Osteoblast (primary cell): ENCODE results near the gene ATOH8. TPM values are rescaled to one million over a fixed set of nuclear protein-coding genes. Genes with fewer than 3 reads are reported as not detected.

Experiments used
- DNase-seq: peaks from one replicate; pipeline ENCODE4 v3.0.0; 2011; ENCODE audit warnings: low spot score, mixed read lengths; ENCODE audit not compliant: insufficient read length; ENCODE audit errors: missing footprints
- H2AFZ ChIP-seq: 2 replicates; pipeline ENCODE4 v1.6.0; 2011; ENCODE audit warnings: mild to moderate bottlenecking, low read length
- H3K27ac ChIP-seq: 2 replicates; pipeline ENCODE4 v1.5.1; 2011; ENCODE audit warnings: mild to moderate bottlenecking, low read depth, low read length, moderate library complexity
- H3K27me3 ChIP-seq: 2 replicates; pipeline ENCODE4 v1.6.0; 2012; ENCODE audit warnings: mild to moderate bottlenecking, control low read depth, inconsistent platforms, low read length, moderate library complexity; ENCODE audit not compliant: insufficient read depth
- H3K36me3 ChIP-seq: 2 replicates; pipeline ENCODE4 v1.5.1; 2011; ENCODE audit warnings: mild to moderate bottlenecking, low read length, control low read depth, moderate library complexity; ENCODE audit not compliant: insufficient read depth
- H3K4me1 ChIP-seq: 2 replicates; pipeline ENCODE4 v1.5.1; 2011; ENCODE audit warnings: mild to moderate bottlenecking, low read length, control low read depth, moderate library complexity; ENCODE audit not compliant: insufficient read depth
- H3K4me2 ChIP-seq: 2 replicates; pipeline ENCODE4 v1.6.0; 2011; ENCODE audit warnings: mild to moderate bottlenecking, low read length; ENCODE audit not compliant: insufficient read depth
- H3K4me3 ChIP-seq: fragments of 200-600 bp; sonication (generic); 3 replicates; pipeline ENCODE4 v1.5.1; 2012; ENCODE audit warnings: mild to moderate bottlenecking, low read length, inconsistent platforms; ENCODE audit not compliant: insufficient read depth
- H3K79me2 ChIP-seq: 2 replicates; pipeline ENCODE4 v1.6.0; 2012; ENCODE audit warnings: mild to moderate bottlenecking, low read length, control low read depth, inconsistent platforms; ENCODE audit not compliant: insufficient read depth
- H3K9me3 ChIP-seq: 2 replicates; pipeline ENCODE4 v1.5.1; 2011; ENCODE audit warnings: low read depth, low read length, control low read depth
- H4K20me1 ChIP-seq: 2 replicates; pipeline ENCODE4 v1.6.0; 2012; ENCODE audit warnings: mild to moderate bottlenecking, low read length, control low read depth; ENCODE audit not compliant: insufficient read depth
- total RNA-seq: library from RNA; depleted of rRNA; stranded (reverse); fragments of >200 nt; gene quantifications from 2 replicates; pipeline ENCODE4 v1.2.3, GENCODE V29; 2012
- TF ChIP-seq, protein P1 (sequence below): IDR thresholded peaks from 2 replicates; pipeline ENCODE4 v1.5.1; 2011; ENCODE audit warnings: mild to moderate bottlenecking, low read depth, low read length, moderate library complexity; ENCODE audit errors: extremely low read depth

ATOH8 gene
- total RNA-seq, 1 donor: 35.1 TPM

DNA sequence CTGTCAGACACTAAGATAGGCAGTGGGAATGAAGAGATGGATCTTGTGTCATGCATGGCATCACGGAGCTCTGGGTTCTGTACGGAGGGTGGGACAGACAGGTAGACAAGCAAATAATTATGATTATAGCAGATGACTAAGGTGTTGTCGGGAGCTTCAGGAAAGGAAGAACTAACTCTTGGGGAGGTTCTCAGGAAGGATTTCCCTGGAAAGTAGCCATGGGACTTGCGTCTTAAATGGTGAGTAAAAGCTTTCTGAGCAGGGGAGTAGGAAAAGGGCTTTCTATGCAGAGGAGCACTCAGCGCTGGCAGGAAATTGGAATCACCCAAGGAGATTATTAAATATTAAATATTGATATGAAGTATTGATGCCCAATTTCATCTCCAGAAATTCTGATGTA, 35.5 kb downstream of the ATOH8 start:
- TF ChIP-seq, protein P1, sequence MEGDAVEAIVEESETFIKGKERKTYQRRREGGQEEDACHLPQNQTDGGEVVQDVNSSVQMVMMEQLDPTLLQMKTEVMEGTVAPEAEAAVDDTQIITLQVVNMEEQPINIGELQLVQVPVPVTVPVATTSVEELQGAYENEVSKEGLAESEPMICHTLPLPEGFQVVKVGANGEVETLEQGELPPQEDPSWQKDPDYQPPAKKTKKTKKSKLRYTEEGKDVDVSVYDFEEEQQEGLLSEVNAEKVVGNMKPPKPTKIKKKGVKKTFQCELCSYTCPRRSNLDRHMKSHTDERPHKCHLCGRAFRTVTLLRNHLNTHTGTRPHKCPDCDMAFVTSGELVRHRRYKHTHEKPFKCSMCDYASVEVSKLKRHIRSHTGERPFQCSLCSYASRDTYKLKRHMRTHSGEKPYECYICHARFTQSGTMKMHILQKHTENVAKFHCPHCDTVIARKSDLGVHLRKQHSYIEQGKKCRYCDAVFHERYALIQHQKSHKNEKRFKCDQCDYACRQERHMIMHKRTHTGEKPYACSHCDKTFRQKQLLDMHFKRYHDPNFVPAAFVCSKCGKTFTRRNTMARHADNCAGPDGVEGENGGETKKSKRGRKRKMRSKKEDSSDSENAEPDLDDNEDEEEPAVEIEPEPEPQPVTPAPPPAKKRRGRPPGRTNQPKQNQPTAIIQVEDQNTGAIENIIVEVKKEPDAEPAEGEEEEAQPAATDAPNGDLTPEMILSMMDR: no peak
- H3K4me2 ChIP-seq: no peak overlapping the region
- H3K27me3 ChIP-seq: no peaks in the 10 kb centered on the region
- peaks cover 42% of the 10 kb centered on the region for H3K4me1 ChIP-seq
- H4K20me1 ChIP-seq: peaks cover 19% of the 10 kb centered on the region
- no peaks in the 10 kb centered on the region for H3K9me3 ChIP-seq
- no peak overlapping the region for H3K27ac ChIP-seq
- no peak for DNase-seq
- peaks cover 18% of the 10 kb centered on the region for H3K36me3 ChIP-seq
- H3K4me3 ChIP-seq: no peak overlapping the region
- no peak overlapping the region for H2AFZ ChIP-seq
- H3K79me2 ChIP-seq: no peaks in the 10 kb centered on the region

DNA sequence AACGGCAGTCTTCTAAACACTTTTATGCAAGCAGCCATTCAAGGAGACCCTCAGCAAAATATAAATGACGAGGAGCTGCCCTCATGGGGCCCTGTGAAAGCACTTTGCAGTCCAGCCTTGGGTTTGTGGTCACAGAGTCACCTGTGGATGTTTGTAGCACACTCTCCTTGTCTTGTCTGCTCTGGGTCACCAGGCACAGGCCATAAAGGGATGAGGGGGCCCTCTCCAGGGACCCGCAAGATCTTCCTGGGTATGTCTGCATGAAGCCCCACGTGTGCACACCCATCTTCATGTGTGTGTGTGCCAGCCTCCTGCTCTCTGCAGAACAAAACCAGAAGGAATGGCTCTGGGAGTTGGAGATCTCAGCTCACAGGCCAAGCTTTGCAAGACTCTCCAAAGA, 36.2 kb downstream of the ATOH8 start:
- Histone ChIP-seq H3K4me3 (no peak overlapping the region), H3K4me2 (no peak overlapping the region), H2AFZ (no peak overlapping the region), H3K4me1 (peaks cover 36% of the 10 kb centered on the region), H3K36me3 (peaks cover 18% of the 10 kb centered on the region), H3K79me2 (no peaks in the 10 kb centered on the region), H3K27me3 (no peaks in the 10 kb centered on the region), H4K20me1 (peaks cover 19% of the 10 kb centered on the region), H3K9me3 (no peaks in the 10 kb centered on the region), H3K27ac (no peak overlapping the region)
- TF ChIP-seq, protein P1: no peak
- no peak for DNase-seq

DNA sequence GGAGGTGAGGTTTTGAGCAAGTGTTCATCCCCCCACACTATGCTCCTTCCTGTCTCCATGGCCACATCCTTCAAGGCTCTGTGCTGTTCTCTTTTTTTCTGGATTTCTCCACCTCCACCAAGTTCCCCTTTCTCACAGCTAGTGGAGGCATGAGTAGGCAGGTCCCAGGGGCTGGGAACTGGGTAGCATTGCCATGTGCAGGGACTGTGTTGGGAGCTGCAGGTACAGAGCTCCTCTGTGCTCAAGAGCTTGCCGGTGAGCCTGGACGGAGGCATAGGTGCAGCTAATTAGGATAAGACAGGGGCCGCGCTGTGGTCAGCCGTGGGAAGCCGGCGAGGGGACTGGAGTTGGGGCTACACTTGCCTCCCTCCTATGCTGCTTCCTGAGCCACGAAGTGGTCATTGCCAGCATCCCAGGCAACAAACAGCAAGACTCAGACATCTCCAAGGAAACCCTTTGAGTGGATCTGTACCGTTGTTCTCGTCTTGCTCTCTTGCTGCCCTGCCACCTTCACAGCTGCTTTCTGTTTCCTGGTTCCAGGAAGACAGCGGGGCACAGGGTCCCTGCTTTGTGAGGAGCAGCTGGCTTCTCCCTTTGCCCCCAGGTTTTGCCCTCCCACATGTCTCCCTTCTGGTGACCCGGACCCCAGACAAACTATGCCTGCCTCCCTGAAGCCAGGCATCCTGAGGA, 36.9 kb downstream of the ATOH8 start:
- H3K4me1 ChIP-seq: peaks cover 30% of the 10 kb centered on the region
- H3K27ac ChIP-seq: no peak overlapping the region
- no peaks in the 10 kb centered on the region for H3K9me3 ChIP-seq
- no peak overlapping the region for H3K4me2 ChIP-seq
- no peak overlapping the region for H3K4me3 ChIP-seq
- no peaks in the 10 kb centered on the region for H3K79me2 ChIP-seq
- peaks cover 19% of the 10 kb centered on the region for H4K20me1 ChIP-seq
- H3K27me3 ChIP-seq: no peaks in the 10 kb centered on the region
- H3K36me3 ChIP-seq: peaks cover 18% of the 10 kb centered on the region
- DNase-seq: peak; percentile 71
- TF ChIP-seq, protein P1: no peak
- H2AFZ ChIP-seq: no peak overlapping the region

DNA sequence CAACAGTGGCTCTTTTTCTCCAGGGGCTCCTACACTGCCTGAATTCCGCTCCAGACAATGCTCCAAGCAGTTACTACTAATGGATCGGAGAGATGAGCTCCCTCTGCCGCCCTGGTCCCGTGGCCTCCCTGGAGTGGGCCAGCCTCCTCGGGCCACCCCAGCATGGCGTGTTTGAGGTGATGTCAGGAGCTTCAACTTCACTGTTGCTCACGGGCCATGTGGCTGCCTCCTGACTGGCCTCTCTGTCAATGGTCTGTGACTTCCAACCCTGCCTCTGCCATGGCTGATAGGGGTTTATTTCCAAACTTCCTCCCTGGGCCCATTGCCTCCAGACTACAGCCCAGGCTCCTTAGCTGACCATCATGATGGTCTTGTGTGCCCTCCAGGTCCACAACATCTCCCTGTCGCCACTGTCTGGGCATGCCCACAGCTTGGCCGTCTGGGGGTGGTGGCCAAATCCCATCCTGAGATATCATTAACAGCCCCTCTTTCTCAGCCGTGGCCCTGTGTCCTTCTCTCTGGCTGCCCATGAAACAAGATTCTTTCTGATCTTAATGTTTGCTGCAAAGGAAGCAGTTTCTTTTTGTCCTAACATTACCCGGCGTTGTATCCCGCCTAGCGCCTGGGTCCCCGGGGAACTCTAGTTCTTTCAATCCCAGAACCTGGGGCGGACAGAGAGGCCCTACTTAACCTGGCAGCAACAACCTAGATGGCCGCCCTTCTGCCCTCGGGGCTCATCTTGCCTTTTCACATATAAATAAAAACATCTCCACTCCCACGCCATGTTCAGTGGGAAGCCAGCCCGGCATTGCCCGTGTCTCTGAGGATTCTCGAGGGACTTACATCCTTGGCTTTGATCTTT, 38.1 kb downstream of the ATOH8 start:
- Histone ChIP-seq H3K4me3 (no peak overlapping the region), H4K20me1 (peaks cover 12% of the 10 kb centered on the region), H3K27ac (no peak overlapping the region), H3K36me3 (peaks cover 15% of the 10 kb centered on the region), H3K4me1 (peaks cover 31% of the 10 kb centered on the region), H3K4me2 (peak overlapping the region; percentile 2), H2AFZ (no peak overlapping the region), H3K27me3 (no peaks in the 10 kb centered on the region), H3K9me3 (no peaks in the 10 kb centered on the region), H3K79me2 (no peaks in the 10 kb centered on the region)
- TF ChIP-seq, protein P1: no peak
- peak; percentile 85 for DNase-seq
